Liver (tissue), 9 donors: Measurements from ENCODE around the gene SH3RF3. TPM values are rescaled to one million over a fixed set of nuclear protein-coding genes. Genes with fewer than 3 reads are reported as not detected.

Experiments used
- DNase-seq: peaks from one replicate; pipeline ENCODE4 v3.0.0-alpha.2; 2017; ENCODE audit warnings: low spot score
- H3K27ac ChIP-seq, 2 donors: one replicate each; pipeline ENCODE4 v1.7.0; 2013; ENCODE audit warnings: inconsistent platforms in 2 of 2, low read length in 2 of 2, control low read depth in 1 of 2, low read depth in 1 of 2, mild to moderate bottlenecking in 1 of 2
- H3K27me3 ChIP-seq, 4 donors: one replicate each; pipeline versions ENCODE4 v1.6.1 to v1.7.0; 2013; ENCODE audit warnings: low read length in 3 of 4, inconsistent platforms in 1 of 4, mild to moderate bottlenecking in 1 of 4, moderate library complexity in 1 of 4; ENCODE audit not compliant: control insufficient read depth in 4 of 4, insufficient read depth in 4 of 4
- H3K36me3 ChIP-seq, 4 donors: one replicate each; pipeline versions ENCODE4 v1.6.1 to v1.7.0; 2013; ENCODE audit warnings: low read length in 3 of 4, mild to moderate bottlenecking in 3 of 4, low read depth in 1 of 4, moderate library complexity in 1 of 4; ENCODE audit not compliant: control insufficient read depth in 4 of 4, insufficient read depth in 3 of 4
- H3K4me1 ChIP-seq, 4 donors: one replicate each; pipeline versions ENCODE4 v1.6.1 to v1.7.0; 2013; ENCODE audit warnings: low read length in 3 of 4, mild to moderate bottlenecking in 3 of 4, moderate library complexity in 1 of 4; ENCODE audit not compliant: control insufficient read depth in 4 of 4, insufficient read depth in 4 of 4
- H3K4me3 ChIP-seq, 3 donors: one replicate each; pipeline versions ENCODE4 v1.6.1 to v1.7.0; 2013; ENCODE audit warnings: low read length in 3 of 3, control low read depth in 1 of 3, low read depth in 1 of 3, mild to moderate bottlenecking in 1 of 3
- H3K9ac ChIP-seq, 2 donors: one replicate each; pipeline ENCODE4 v1.7.0; 2013; ENCODE audit warnings: low read length in 2 of 2, mild to moderate bottlenecking in 2 of 2, moderate library complexity in 2 of 2, control low read depth in 1 of 2, low read depth in 1 of 2
- H3K9me3 ChIP-seq, 4 donors: one replicate each; pipeline versions ENCODE4 v1.6.1 to v1.7.0; 2013; ENCODE audit warnings: low read length in 3 of 4; ENCODE audit not compliant: control insufficient read depth in 4 of 4
- EGR1 ChIP-seq, 2 donors: IDR thresholded peaks; 2 replicates each; pipeline ENCODE4 v1.6.1; 2016 to 2018; ENCODE audit warnings: antibody characterized with exemption in 2 of 2, low read depth in 2 of 2
- FOXA1 ChIP-seq: IDR thresholded peaks from 2 replicates; pipeline ENCODE4 v1.6.1; 2016; ENCODE audit warnings: antibody characterized with exemption
- FOXA2 ChIP-seq: IDR thresholded peaks from 2 replicates; pipeline ENCODE4 v1.6.1; 2016; ENCODE audit warnings: antibody characterized with exemption
- GABPA ChIP-seq, 2 donors: IDR thresholded peaks in 1 of 2; conservative IDR thresholded peaks in 1 of 2; 2 replicates each; pipeline ENCODE4 v1.6.1; 2016; ENCODE audit warnings: antibody characterized with exemption in 2 of 2, mild to moderate bottlenecking in 1 of 2, moderate library complexity in 1 of 2
- HNF4G ChIP-seq: IDR thresholded peaks from 2 replicates; pipeline ENCODE4 v1.6.1; 2016; ENCODE audit warnings: antibody characterized with exemption
- JUND ChIP-seq, 2 donors: IDR thresholded peaks; 2 replicates each; pipeline ENCODE4 v1.6.1; 2016; ENCODE audit warnings: antibody characterized with exemption in 2 of 2
- NR2F2 ChIP-seq: IDR thresholded peaks from 2 replicates; pipeline ENCODE4 v1.6.1; 2016; ENCODE audit warnings: antibody characterized with exemption
- RXRA ChIP-seq, 2 donors: IDR thresholded peaks; 2 replicates each; pipeline ENCODE4 v1.6.1; 2017 to 2018; ENCODE audit warnings: antibody characterized with exemption in 2 of 2, mild to moderate bottlenecking in 1 of 2
- WGBS: extraction: QIAGEN DNeasy Blood & Tissue Kit; methylation state at CpG from one replicate; pipeline ENCODE4 v1.1.7; 2013; 5-methylcytosine and 5-hydroxymethylcytosine counted together
- polyA plus RNA-seq, 2 donors: library from polyadenylated mRNA; stranded (reverse) in 1 of 2; unstranded in 1 of 2; fragments of 200-250 nt in 1 of 2; fragments of >200 nt in 1 of 2; fragmentation: Nextera tagmentation in 1 of 2; extraction: Ambion mirVana in 1 of 2; gene quantifications; one replicate each; pipeline versions ENCODE4 v1.2.1 to v1.2.3, GENCODE V29; 2013 to 2015
- total RNA-seq, 2 donors: library from RNA; depleted of rRNA; stranded (reverse); fragments of >200 nt; gene quantifications; one replicate each; pipeline ENCODE4 v1.2.3, GENCODE V29; 2014
- TF ChIP-seq, protein P1 (sequence below): IDR thresholded peaks from 2 replicates; pipeline ENCODE4 v1.6.1; 2016; ENCODE audit warnings: antibody characterized with exemption, mild to moderate bottlenecking
- TF ChIP-seq, protein P2 (sequence below): IDR thresholded peaks from 2 replicates; pipeline ENCODE4 v1.6.1; 2016; ENCODE audit warnings: antibody characterized with exemption
- donor health status: healthy.
- donor health status: healthy.
- donor health status: healthy.
- donor health status: healthy.
- donor health status: healthy.

The SH3RF3 gene
- total and polyA plus RNA-seq, 4 donors = 0.11 to 1.0 (median 0.54) TPM

DNA sequence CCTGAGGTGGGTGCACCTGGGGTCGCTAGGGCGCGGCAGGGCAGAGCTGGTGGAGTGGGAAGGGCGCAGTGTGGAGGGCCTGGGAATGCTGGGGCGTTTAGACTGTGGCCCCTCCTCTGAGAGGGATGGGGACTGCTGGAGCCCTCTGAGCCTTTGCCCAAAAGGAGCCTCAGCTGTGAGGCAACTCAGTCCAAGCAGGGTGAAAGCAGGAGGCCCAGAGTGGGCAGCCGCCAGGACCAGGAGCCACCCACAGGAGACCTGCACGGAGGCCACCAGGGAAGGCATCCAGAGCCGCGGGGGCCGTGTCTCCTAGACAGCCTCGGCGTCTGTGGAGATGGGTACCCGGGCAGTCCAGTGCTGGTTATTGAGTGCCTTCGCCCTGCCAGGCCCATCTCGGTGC lies 369.9 kb downstream of the SH3RF3 start:
- WGBS = 95% methylated on average over 15 of the region's 15 CpGs
- H3K9ac ChIP-seq = no peak overlapping the region
- no peak overlapping the region for H3K4me3 ChIP-seq
- no peak for DNase-seq
- H3K9me3 ChIP-seq = no peaks in the 10 kb centered on the region
- no peak overlapping the region for H3K27ac ChIP-seq
- no peaks in the 10 kb centered on the region for H3K27me3 ChIP-seq
- TF ChIP-seq HNF4G (no peak), FOXA1 (no peak), NR2F2 (no peak), EGR1 (IDR thresholded peaks at IDR 0.05; ENCODE audit: low read depth in 2 of 2) (no peak), RXRA (IDR thresholded peaks at IDR 0.05) (no peak), JUND (IDR thresholded peaks at IDR 0.05) (no peak), GABPA (IDR thresholded peaks at IDR 0.05 in 1 of 2, conservative IDR thresholded peaks at IDR 0.05 in 1 of 2) (no peak), FOXA2 (no peak)
- TF ChIP-seq, protein P1, sequence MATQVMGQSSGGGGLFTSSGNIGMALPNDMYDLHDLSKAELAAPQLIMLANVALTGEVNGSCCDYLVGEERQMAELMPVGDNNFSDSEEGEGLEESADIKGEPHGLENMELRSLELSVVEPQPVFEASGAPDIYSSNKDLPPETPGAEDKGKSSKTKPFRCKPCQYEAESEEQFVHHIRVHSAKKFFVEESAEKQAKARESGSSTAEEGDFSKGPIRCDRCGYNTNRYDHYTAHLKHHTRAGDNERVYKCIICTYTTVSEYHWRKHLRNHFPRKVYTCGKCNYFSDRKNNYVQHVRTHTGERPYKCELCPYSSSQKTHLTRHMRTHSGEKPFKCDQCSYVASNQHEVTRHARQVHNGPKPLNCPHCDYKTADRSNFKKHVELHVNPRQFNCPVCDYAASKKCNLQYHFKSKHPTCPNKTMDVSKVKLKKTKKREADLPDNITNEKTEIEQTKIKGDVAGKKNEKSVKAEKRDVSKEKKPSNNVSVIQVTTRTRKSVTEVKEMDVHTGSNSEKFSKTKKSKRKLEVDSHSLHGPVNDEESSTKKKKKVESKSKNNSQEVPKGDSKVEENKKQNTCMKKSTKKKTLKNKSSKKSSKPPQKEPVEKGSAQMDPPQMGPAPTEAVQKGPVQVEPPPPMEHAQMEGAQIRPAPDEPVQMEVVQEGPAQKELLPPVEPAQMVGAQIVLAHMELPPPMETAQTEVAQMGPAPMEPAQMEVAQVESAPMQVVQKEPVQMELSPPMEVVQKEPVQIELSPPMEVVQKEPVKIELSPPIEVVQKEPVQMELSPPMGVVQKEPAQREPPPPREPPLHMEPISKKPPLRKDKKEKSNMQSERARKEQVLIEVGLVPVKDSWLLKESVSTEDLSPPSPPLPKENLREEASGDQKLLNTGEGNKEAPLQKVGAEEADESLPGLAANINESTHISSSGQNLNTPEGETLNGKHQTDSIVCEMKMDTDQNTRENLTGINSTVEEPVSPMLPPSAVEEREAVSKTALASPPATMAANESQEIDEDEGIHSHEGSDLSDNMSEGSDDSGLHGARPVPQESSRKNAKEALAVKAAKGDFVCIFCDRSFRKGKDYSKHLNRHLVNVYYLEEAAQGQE = no peak
- TF ChIP-seq, protein P2, sequence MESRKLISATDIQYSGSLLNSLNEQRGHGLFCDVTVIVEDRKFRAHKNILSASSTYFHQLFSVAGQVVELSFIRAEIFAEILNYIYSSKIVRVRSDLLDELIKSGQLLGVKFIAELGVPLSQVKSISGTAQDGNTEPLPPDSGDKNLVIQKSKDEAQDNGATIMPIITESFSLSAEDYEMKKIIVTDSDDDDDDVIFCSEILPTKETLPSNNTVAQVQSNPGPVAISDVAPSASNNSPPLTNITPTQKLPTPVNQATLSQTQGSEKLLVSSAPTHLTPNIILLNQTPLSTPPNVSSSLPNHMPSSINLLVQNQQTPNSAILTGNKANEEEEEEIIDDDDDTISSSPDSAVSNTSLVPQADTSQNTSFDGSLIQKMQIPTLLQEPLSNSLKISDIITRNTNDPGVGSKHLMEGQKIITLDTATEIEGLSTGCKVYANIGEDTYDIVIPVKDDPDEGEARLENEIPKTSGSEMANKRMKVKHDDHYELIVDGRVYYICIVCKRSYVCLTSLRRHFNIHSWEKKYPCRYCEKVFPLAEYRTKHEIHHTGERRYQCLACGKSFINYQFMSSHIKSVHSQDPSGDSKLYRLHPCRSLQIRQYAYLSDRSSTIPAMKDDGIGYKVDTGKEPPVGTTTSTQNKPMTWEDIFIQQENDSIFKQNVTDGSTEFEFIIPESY = no peak
- no peaks in the 10 kb centered on the region for H3K36me3 ChIP-seq
- no peaks in the 10 kb centered on the region for H3K4me1 ChIP-seq

DNA sequence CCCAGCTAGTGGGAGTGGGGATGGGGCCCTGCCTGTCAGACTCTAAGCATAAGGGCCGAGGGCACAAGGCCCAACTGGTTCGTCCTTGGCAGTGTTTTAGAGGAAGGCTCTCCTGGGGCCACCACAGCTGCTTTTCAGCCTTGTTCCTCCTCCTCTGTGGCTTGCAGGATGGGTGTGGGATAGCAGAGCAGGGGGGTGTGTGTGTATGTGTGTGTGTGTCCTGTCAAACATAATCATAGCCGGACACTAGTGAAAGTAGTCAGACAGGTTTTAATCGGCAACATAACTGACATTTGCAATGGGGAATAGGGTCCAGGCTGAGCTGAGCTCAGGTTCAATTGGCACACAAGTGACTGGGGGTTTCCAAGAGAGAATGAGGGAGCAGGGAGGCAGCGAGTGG lies 370.6 kb downstream of the SH3RF3 start:
- no peak for DNase-seq
- H3K4me3 ChIP-seq = no peak overlapping the region
- H3K4me1 ChIP-seq = no peaks in the 10 kb centered on the region
- no peak overlapping the region for H3K9ac ChIP-seq
- H3K9me3 ChIP-seq = no peaks in the 10 kb centered on the region
- H3K27ac ChIP-seq = no peak overlapping the region
- WGBS = 70% methylated on average over 5 of the region's 5 CpGs
- no peak for TF ChIP-seq GABPA (IDR thresholded peaks at IDR 0.05 in 1 of 2, conservative IDR thresholded peaks at IDR 0.05 in 1 of 2)
- H3K36me3 ChIP-seq = no peaks in the 10 kb centered on the region
- H3K27me3 ChIP-seq = no peaks in the 10 kb centered on the region

DNA sequence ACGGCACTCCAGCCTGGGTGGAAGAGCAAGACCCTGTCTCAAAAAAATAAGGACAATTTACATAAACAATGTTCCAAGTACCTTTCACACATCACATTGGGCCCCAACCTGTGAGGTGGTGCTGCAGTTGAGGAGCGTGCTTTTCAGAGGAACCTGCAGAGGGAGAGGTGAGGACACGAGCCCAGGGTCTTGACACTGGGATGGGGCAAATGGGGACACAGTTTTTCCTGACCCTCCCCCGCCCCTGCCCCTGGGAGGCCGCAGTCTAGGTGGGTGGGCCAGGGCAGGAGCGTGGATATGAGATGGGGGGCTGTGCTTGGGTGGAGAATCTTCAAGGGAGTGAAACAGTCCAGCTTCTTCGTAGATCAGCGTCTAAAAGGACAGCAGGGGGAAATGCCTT lies 371.9 kb downstream of the SH3RF3 start:
- 92% methylated on average over 8 of the region's 8 CpGs for WGBS
- no peak for TF ChIP-seq HNF4G
- TF ChIP-seq GABPA (IDR thresholded peaks at IDR 0.05 in 1 of 2, conservative IDR thresholded peaks at IDR 0.05 in 1 of 2) = no peak
- no peak for TF ChIP-seq NR2F2
- no peaks in the 10 kb centered on the region for H3K9me3 ChIP-seq
- no peaks in the 10 kb centered on the region for H3K4me1 ChIP-seq
- no peak overlapping the region for H3K4me3 ChIP-seq
- no peaks in the 10 kb centered on the region for H3K36me3 ChIP-seq
- H3K27ac ChIP-seq = no peak overlapping the region
- H3K9ac ChIP-seq = no peak overlapping the region
- no peaks in the 10 kb centered on the region for H3K27me3 ChIP-seq
- DNase-seq = no peak
